Neural cell (in vitro differentiated cells): Measurements from ENCODE around the gene ISCU. TPM values are rescaled to one million over a fixed set of nuclear protein-coding genes. Genes with fewer than 3 reads are reported as not detected.

ENCODE experiments used
- H2AFZ ChIP-seq: fragments of 200-600, 300-800 bp; sonication (generic), shearing (Covaris generic); 2 replicates; pipeline ENCODE4 v1.6.0; 2014; ENCODE audit warnings: low read depth, mild to moderate bottlenecking, antibody characterized with exemption, low read length, moderate library complexity
- H3F3A ChIP-seq: fragments of 200-600 bp; shearing (Covaris generic); 2 replicates; pipeline ENCODE4 v1.6.1; 2016; ENCODE audit warnings: mild to moderate bottlenecking, moderate library complexity, mixed read lengths, antibody characterized with exemption, low read length; ENCODE audit not compliant: insufficient read depth, poor library complexity, severe bottlenecking
- H3K27ac ChIP-seq: fragments of 200-600, 300-800 bp; sonication (generic), shearing (Covaris generic); 2 replicates; pipeline ENCODE4 v1.5.1; 2014; ENCODE audit warnings: mild to moderate bottlenecking, low read length, moderate library complexity
- H3K27me3 ChIP-seq: fragments of 300-800, 200-600 bp; sonication (generic), shearing (Covaris generic); 2 replicates; pipeline ENCODE4 v1.6.0; 2014; ENCODE audit warnings: mild to moderate bottlenecking, low read depth, low read length, moderate library complexity; ENCODE audit not compliant: insufficient read depth
- H3K36me3 ChIP-seq: fragments of 300-800, 200-600 bp; sonication (generic), shearing (Covaris generic); 2 replicates; pipeline ENCODE4 v1.5.1; 2014; ENCODE audit warnings: mild to moderate bottlenecking, antibody characterized with exemption, low read length, moderate library complexity; ENCODE audit not compliant: insufficient read depth
- H3K4me2 ChIP-seq: fragments of 300-800, 200-600 bp; sonication (generic), shearing (Covaris generic); 2 replicates; pipeline ENCODE4 v1.6.0; 2014; ENCODE audit warnings: mild to moderate bottlenecking, low read length
- H3K4me3 ChIP-seq: fragments of 300-800, 200-600 bp; sonication (generic), shearing (Covaris generic); 2 replicates; pipeline ENCODE4 v1.5.1; 2014; ENCODE audit warnings: mild to moderate bottlenecking, low read length, moderate library complexity
- H3K79me2 ChIP-seq: fragments of 200-600 bp; shearing (Covaris generic); replicated peaks from 2 replicates; pipeline ENCODE4 v1.6.0; 2014; ENCODE audit warnings: mild to moderate bottlenecking, low read length, moderate library complexity; ENCODE audit not compliant: insufficient read depth
- H3K9ac ChIP-seq: fragments of 300-800, 200-600 bp; sonication (generic), shearing (Covaris generic); 2 replicates; pipeline ENCODE4 v1.6.1; 2016; ENCODE audit warnings: mild to moderate bottlenecking, low read length, mixed read lengths
- H3K9me2 ChIP-seq: fragments of 200-600 bp; shearing (Covaris generic); 2 replicates; pipeline ENCODE4 v1.6.1; 2016; ENCODE audit warnings: mild to moderate bottlenecking, low read length, mixed read lengths; ENCODE audit not compliant: insufficient read depth
- H3K9me3 ChIP-seq: fragments of 200-600, 300-800 bp; sonication (generic), shearing (Covaris generic); 2 replicates; pipeline ENCODE4 v1.6.1; 2016; ENCODE audit warnings: mild to moderate bottlenecking, mixed run types, low read length, moderate library complexity, mixed read lengths
- H4K20me1 ChIP-seq: fragments of 200-600 bp; shearing (Covaris generic); 2 replicates; pipeline ENCODE4 v1.6.1; 2016; ENCODE audit warnings: mild to moderate bottlenecking, mixed run types; ENCODE audit not compliant: insufficient read depth
- EP300 ChIP-seq: fragments of 450-650 bp; conservative IDR thresholded peaks from 2 replicates; pipeline ENCODE4 v1.6.1; 2014; ENCODE audit warnings: antibody characterized with exemption, mild to moderate bottlenecking, moderate library complexity; ENCODE audit not compliant: poor library complexity, severe bottlenecking
- EZH2 ChIP-seq: fragments of 200-600, 300-800 bp; shearing (Covaris generic), sonication (generic); IDR thresholded peaks from 2 replicates; pipeline ENCODE4 v1.6.1; 2014; ENCODE audit warnings: antibody characterized with exemption, low read length, borderline replicate concordance, mild to moderate bottlenecking; ENCODE audit not compliant: insufficient read depth, poor library complexity, severe bottlenecking
- MXI1 ChIP-seq: fragments of 450-650 bp; conservative IDR thresholded peaks from 2 replicates; pipeline ENCODE4 v1.6.1; 2014; ENCODE audit warnings: antibody characterized with exemption, mild to moderate bottlenecking; ENCODE audit not compliant: poor library complexity, severe bottlenecking
- POLR2AphosphoS5 ChIP-seq: IDR thresholded peaks from 2 replicates; pipeline ENCODE4 v1.6.1; 2012
- RAD21 ChIP-seq: fragments of 450-650 bp; conservative IDR thresholded peaks from 2 replicates; pipeline ENCODE4 v1.6.1; 2014; ENCODE audit warnings: antibody characterized with exemption, mild to moderate bottlenecking, moderate library complexity
- TAF1 ChIP-seq: IDR thresholded peaks from 2 replicates; pipeline ENCODE4 v1.6.1; 2012; ENCODE audit warnings: low read depth
- polyA plus RNA-seq: library from polyadenylated mRNA; depleted of rRNA; stranded (reverse); fragments of >200 nt; gene quantifications from 2 replicates; pipeline ENCODE4 v1.2.3, GENCODE V29; 2014
- TF ChIP-seq, protein P1 (sequence below): fragments of 450-650 bp; IDR thresholded peaks from 2 replicates; pipeline ENCODE4 v1.5.1; 2014; ENCODE audit warnings: antibody characterized with exemption, mild to moderate bottlenecking, moderate library complexity; ENCODE audit not compliant: poor library complexity, severe bottlenecking
- TF ChIP-seq, protein P2 (sequence below): IDR thresholded peaks from 2 replicates; pipeline ENCODE4 v1.6.1; 2012; ENCODE audit warnings: borderline replicate concordance

Gene ISCU
- polyA plus RNA-seq, 1 donor from 2014 or later = 164 TPM

DNA sequence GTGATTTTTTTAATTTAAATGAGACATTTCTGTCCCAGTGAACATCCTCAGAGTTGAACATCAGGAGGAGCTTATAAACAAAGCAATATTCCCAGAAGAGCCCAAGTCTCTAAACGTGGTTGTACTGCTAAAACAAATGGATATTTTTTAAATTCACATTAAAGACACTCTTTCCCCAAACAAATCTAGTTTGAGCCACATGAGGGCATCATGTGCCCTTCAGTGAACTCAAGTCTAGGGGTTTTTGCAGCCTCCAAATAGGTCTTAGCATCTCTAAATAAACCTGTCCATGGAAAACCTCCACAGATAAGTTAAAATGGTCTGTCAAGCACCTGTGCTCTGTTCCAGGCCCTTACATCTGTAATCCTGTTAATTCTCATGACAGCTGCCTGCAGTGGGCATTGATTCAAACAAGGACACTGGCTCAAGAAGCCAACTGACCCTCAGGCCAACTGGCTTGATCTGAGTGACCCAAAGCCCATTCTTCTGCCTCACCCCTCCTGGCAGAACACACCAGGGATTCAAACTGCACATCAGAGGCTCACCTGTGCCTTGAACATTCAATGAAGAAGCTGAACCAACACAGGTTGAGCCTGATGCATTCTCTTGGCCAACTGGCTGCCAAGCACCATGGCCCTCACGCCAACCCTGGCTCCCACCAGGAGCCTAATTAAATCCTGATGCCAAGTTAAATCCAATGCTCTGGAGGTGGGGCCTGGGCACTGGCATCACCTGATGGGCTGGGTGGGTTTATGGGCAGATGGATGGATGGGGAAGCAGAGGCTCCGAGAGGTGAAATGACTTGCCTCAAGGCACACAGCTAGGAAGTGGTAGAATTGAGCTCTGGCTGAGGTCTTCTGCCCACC, 8.6 kb downstream of the ISCU start:
- Histone ChIP-seq H3K36me3 (peaks cover 3% of the 10 kb centered on the region), H3K9me2 (no peaks in the 10 kb centered on the region), H2AFZ (no peak overlapping the region), H4K20me1 (no peaks in the 10 kb centered on the region), H3K79me2 (no peaks in the 10 kb centered on the region), H3K4me2 (no peak overlapping the region), H3K27ac (no peak overlapping the region), H3K4me3 (no peak overlapping the region), H3K9ac (no peak overlapping the region), H3K27me3 (no peaks in the 10 kb centered on the region), H3K9me3 (no peaks in the 10 kb centered on the region), H3F3A (no peaks in the 10 kb centered on the region)
- TF ChIP-seq MXI1 = no peak
- TF ChIP-seq, protein P1, sequence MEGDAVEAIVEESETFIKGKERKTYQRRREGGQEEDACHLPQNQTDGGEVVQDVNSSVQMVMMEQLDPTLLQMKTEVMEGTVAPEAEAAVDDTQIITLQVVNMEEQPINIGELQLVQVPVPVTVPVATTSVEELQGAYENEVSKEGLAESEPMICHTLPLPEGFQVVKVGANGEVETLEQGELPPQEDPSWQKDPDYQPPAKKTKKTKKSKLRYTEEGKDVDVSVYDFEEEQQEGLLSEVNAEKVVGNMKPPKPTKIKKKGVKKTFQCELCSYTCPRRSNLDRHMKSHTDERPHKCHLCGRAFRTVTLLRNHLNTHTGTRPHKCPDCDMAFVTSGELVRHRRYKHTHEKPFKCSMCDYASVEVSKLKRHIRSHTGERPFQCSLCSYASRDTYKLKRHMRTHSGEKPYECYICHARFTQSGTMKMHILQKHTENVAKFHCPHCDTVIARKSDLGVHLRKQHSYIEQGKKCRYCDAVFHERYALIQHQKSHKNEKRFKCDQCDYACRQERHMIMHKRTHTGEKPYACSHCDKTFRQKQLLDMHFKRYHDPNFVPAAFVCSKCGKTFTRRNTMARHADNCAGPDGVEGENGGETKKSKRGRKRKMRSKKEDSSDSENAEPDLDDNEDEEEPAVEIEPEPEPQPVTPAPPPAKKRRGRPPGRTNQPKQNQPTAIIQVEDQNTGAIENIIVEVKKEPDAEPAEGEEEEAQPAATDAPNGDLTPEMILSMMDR = peak; percentile 32
- TF ChIP-seq RAD21 = peak; percentile 35
- no peak for TF ChIP-seq EZH2

DNA sequence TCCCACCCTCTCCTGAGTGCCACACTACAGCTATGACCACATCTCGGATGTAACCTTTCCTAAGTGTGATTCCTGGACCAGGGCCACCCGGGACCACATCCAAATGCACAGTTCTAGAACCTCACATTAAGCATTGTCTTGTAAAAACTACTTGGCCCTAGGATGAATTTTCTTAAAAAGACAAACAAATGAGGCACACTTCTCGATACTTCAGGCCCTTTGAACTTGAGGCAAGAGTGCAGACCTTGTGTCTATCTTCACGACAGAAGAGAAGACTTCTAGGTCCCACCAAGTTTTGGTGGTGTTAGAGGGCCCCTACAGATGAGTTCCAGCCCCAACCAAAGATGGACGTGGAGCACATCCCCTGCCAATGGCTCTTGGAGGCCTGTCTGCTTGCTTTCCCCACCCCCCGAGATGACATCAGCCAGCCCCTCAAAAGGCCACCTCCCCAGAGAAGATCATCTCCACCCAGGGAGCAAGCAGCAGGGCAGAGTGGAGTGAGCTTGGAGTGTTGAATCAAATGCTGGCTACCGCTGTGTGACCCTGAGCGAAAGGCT, 9.3 kb downstream of the ISCU start:
- TF ChIP-seq, protein P2, sequence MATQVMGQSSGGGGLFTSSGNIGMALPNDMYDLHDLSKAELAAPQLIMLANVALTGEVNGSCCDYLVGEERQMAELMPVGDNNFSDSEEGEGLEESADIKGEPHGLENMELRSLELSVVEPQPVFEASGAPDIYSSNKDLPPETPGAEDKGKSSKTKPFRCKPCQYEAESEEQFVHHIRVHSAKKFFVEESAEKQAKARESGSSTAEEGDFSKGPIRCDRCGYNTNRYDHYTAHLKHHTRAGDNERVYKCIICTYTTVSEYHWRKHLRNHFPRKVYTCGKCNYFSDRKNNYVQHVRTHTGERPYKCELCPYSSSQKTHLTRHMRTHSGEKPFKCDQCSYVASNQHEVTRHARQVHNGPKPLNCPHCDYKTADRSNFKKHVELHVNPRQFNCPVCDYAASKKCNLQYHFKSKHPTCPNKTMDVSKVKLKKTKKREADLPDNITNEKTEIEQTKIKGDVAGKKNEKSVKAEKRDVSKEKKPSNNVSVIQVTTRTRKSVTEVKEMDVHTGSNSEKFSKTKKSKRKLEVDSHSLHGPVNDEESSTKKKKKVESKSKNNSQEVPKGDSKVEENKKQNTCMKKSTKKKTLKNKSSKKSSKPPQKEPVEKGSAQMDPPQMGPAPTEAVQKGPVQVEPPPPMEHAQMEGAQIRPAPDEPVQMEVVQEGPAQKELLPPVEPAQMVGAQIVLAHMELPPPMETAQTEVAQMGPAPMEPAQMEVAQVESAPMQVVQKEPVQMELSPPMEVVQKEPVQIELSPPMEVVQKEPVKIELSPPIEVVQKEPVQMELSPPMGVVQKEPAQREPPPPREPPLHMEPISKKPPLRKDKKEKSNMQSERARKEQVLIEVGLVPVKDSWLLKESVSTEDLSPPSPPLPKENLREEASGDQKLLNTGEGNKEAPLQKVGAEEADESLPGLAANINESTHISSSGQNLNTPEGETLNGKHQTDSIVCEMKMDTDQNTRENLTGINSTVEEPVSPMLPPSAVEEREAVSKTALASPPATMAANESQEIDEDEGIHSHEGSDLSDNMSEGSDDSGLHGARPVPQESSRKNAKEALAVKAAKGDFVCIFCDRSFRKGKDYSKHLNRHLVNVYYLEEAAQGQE = no peak
- Histone ChIP-seq H3K27ac (no peak overlapping the region), H3K9me2 (no peaks in the 10 kb centered on the region), H3K4me2 (no peak overlapping the region), H4K20me1 (no peaks in the 10 kb centered on the region), H3K9me3 (no peaks in the 10 kb centered on the region), H3K36me3 (peaks cover 3% of the 10 kb centered on the region), H3K4me3 (no peak overlapping the region), H3K79me2 (no peaks in the 10 kb centered on the region), H2AFZ (no peak overlapping the region), H3F3A (no peaks in the 10 kb centered on the region), H3K9ac (no peak overlapping the region), H3K27me3 (no peaks in the 10 kb centered on the region)

DNA sequence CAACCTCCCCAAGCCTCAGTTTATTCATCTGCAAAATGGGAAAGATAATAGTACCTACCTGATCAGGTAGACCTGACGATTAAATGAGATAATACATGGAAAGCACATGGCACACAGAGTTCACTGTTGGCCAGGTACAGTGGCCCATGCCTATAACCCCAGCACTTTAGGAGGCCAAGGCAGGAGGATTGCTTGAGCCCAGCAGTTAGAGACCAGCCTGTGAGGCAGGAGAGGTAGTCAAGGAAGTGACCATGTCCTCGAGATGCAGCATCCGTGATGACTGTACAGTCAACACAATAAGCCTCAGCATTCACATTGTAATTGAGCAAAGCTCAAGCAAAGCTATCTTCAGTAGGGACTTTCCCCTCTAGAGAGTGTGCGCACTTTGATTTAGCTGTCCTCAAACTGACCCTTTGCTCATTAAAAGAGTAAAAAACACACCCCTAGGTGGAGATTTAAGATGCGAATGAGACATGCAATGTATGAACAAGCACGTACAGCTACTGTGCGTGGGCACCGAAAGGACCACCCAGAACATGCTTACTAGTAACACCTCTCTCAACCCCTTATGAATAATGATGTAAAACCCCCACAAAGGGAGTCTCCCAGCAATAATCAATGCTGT, 9.9 kb downstream of the ISCU start:
- Histone ChIP-seq H3K9me3 (no peaks in the 10 kb centered on the region), H3K4me2 (no peak overlapping the region), H3K9me2 (no peaks in the 10 kb centered on the region), H3F3A (no peaks in the 10 kb centered on the region), H2AFZ (no peak overlapping the region), H3K27me3 (no peaks in the 10 kb centered on the region), H3K4me3 (no peak overlapping the region), H3K36me3 (peaks cover 3% of the 10 kb centered on the region), H3K27ac (no peak overlapping the region), H4K20me1 (no peaks in the 10 kb centered on the region), H3K9ac (no peak overlapping the region), H3K79me2 (no peaks in the 10 kb centered on the region)
- no peak for TF ChIP-seq POLR2AphosphoS5
- TF ChIP-seq, protein P2 = no peak
- TF ChIP-seq EZH2 = no peak
- TF ChIP-seq TAF1 = no peak
- TF ChIP-seq MXI1 = no peak
- TF ChIP-seq, protein P1 = no peak
- no peak for TF ChIP-seq EP300
